ENCODE results near the gene PITX2.

The PITX2 gene

DNA sequence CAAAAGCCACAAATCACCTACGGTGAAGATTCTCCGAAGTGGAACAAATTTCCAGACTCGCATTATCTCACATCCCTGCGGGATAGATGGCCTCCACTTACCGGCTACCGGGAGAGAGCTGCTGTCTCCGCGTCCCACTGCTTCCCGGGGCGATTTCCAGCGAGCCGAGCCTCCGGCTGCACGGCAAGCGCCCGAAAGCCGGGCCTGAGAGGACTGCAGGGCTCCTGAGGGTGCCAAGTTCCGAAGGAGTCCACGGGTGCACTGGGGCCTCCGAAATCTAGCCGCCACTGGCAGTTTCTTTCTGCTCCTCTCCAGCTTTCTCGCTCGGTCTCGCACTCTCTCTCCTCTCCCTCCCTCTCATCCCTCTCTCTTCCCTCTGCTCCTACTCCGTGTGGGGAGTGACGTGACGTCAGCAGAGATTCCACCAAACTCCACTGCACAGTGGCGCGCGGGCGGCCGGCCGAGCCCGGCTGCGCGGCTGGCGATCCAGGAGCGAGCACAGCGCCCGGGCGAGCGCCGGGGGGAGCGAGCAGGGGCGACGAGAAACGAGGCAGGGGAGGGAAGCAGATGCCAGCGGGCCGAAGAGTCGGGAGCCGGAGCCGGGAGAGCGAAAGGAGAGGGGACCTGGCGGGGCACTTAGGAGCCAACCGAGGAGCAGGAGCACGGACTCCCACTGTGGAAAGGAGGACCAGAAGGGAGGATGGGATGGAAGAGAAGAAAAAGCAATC lies 14.0 kb upstream of the PITX2 start:
- no peak for DNase-seq (ENCODE audit: low spot score)

DNA sequence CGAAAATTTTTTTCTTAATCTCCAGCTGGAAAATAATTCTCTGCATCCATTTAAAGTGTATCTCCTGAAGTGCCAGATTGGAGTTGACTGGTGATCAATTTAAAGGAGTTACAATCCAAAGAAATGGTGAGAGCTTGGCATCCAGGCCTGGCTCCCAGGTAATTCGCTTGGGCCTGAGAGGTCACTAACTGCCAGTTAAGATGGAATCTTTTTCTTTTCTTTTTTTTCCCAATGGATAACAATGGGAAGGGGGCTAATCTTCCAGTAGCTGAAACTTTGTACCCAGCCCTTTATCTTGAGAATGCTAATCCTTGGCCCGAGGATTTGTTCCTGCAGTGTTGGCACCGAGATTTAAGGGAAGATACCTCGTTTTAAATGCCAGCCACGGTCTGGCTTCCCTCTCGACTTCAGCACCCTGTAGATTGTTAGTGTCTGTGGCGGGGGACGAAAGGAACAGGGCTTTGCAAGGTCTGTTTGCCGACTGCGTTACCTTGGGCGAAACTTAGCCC lies 13.3 kb upstream of the PITX2 start:
- DNase-seq (ENCODE audit: low spot score): no peak

DNA sequence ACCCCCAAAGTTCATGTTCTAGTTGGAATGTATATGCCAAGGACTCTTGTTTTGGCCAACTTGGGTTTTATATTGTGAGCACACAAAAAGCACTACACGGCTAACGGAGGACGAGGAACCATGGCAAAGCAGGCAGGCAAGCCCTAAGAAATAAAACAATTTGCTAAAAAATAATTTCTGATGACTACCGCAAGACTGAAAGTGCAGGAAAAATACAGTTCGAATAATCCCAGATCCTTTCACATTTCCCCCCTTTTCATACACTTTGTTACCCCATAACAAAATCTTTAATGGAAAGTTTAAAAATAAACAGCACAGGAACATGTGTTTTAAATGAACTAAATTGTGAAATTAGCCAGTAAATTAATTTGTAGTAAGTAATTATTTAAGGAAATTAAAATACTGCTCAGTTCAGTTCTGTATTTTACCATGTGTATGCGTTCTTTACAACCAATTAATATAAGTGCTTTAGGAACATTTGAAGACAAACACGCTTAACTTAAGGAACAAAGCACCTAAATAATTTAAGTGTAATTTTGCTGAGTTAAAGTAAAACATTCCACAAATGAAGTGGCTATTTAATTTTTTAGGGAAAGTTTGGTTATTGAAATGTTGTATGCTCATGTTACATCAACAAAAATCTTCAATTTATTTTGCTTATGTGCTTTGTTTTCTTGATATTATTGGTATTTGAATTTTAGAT lies 12.4 kb upstream of the PITX2 start:
- DNase-seq (ENCODE audit: low spot score): no peak

DNA sequence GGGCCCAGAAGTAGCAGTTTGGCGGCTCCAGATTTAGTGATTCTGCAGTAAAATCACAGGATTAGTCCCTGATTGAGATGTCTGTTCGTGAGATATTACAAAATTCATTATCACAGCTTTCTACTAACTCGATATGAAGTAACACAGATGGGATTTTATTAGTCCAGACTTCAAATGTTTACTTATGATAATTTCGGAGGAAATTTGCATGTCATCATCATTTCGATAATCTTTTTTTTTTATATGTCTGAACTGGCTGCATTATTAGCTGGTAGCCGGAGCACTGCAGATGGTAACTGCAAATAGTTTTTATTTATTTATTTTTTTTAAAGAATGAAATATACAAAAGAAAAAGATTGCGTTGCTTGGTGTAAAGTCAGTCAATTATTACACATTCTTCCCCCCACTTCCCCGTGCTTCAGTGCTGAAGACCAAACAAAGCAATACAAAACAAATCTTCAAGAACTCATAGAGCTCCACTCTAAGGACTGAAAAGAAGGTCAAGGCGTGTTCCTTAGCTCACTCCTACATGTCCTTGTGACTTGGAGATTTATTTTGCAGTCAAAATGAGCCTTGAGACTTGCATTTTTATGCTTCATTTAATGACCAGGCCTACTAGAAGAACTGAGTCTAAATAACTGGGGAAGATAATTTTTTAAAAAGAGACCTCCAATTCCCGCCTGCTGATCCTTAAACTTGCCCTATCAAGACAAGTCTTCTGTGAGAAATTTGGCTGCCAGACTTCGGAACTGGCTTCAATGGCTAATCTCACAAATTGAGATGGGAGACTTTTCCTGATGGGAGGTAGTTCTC lies 11.7 kb upstream of the PITX2 start:
- DNase-seq (ENCODE audit: low spot score): no peak

DNA sequence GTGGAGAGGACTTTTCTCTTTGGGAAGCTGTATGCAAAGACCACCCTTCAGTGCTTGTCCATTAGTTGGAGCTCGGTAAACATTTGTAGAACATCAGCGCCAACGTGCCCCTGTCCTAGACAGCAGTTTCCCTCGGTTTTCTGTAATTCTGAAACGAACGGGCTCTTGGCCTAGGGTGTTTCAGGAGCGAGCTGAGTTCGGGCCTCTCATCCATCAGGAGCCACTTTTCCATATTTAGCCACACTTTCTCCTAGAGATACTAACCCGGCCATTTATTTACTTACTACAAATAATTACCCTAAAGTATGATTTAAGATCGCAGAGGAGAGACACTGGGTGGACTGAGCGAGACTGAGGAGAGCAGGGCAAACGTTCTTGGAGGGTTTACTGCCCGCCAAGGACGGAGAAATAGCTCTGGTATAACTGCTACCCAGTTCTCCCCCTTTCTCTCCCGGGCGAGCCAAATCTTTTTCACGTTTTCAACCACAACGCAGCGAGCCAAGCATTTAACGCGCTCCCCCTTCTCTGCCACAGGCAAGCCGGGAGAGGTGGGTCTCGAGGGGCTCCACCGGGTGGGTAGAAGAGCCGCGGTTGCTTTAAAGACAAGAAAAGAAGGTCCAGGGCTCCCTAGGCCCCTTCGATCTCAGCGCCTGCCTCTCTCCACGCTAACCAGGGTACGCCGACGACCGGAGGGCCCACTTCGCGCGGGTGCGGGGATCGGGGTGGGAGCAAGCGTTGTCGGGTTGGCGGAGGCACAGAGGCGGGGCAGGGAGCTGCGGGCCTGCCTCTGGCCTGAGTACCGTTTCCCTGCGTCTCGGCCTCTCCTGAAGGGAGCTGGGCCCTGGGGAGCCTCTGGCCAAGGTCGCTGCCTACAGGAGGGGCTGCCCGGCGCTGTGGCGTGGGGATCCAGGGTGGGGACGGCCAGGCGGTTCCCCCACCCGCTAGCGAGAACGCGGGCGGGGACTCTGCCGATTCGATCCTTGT lies 10.8 kb upstream of the PITX2 start:
- DNase-seq (ENCODE audit: low spot score): no peak

DNA sequence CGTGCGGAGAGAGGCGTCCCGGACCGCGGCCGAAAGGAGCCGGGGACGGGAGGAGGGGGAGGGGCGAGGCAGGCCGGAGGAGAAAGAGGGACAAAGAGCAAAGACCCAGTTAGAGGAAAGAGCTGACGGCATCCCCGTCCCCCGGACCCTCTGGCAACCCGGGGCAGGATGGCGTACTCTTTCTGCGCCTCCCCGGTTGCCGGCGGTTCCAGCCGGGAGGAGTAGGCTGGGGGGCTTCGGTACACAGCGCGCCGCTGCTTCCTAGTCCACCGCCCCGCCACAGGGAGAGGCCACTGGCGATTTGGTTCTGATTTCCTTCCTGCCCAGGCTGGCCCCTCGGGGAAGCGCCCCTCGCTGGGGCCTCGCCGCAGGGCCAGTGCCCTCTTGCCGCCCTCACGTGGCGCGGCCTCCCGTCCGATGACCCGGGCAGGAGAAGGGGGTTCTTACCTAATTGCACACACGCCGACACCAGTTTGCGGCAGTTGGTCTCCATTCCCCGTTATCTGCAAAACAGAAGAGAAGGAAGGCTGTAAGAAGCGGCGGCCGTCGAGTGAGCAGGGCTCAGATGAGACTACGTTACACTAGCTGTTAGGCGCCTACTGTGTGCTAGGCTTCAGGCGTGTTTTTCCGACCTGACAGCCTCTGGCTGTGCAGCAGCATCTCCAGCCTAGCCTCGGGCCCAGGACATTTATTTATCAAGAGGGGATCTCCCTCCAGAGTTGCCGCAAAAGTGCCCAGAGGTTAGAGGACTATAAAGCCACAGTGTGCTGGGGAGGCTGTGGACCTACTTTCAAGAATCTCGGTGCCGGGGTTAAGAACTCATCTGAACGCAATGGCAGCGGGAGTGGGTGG lies 9.9 kb upstream of the PITX2 start:
- no peak for DNase-seq (ENCODE audit: low spot score)

DNA sequence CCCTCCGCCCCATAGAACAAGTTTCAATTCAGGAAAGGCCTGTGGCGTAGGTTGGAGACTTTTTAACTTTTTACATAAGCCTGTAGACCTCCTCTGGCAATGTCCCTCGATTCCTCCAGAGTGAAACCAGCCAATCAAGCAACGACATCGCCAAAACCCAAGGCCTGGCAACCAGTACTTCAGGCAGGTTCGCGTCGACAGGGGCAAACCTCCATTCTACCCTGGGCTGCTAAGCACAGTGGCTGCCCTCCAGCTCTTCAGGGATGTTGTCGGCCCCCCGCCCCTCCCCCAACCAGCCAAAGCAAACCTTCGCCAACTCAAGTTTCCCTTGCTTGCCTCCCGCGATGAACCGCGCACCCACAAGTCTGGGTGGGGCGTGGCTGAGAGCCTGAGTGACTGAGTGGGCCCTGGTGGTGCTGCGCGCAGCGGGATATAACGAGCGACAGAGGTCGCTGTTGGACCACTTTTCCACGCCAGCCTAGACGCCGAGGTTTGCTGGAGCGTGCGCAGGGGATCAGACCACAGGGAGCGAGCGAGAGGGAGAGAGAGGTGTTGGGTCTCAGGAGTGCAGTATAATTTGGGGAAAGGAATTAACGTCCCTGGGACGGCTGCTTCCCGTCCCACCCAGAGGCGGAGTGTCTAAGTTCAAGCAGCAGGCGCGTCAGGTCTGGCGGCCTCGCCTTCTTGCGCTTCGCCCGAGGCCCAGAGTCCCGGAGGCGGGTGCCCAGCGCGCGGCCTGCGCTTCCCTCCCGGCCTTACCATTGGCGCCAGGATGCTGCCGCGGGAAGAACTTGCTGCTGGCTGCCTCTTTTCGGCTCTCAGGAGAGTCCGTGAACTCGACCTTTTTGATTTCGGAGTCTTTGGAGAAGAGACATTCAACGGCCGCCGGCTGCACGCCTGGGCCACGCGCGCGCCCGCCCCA lies 9.0 kb upstream of the PITX2 start:
- peak; percentile 73 for DNase-seq (ENCODE audit: low spot score)

DNA sequence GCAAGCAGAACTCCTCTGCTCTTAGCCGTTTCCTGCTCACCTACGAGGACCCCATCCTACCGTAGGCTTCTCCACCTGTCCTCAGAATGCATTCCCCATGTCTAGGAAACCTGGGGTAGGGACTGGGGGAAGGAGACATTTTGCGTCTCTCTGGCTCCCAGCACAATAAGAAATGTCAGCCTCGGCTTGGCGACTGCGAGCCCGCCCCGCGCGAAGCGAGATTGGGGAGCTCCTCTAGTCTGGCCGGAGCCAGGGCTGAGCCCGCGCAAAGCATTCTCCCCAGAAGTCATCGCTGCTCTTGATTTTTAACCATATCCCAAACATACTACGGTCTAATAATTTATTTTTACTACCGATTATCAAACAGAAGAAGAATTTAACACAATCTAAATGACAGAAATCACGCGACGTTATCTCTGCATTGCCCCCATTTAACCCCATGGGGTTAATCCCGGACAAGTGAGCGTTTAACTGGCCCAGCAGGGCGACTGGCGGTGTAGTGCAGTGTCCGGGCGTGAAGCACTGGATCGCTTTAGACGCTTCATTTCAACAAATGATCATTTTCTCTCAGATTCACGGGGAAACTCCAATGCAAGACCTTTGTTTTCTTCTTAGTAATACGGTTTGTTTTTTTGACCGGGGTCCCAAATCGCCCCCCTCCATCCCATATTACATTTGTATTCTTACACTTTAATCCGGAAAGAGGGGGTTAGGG lies 8.0 kb upstream of the PITX2 start:
- no peak for DNase-seq (ENCODE audit: low spot score)

DNA sequence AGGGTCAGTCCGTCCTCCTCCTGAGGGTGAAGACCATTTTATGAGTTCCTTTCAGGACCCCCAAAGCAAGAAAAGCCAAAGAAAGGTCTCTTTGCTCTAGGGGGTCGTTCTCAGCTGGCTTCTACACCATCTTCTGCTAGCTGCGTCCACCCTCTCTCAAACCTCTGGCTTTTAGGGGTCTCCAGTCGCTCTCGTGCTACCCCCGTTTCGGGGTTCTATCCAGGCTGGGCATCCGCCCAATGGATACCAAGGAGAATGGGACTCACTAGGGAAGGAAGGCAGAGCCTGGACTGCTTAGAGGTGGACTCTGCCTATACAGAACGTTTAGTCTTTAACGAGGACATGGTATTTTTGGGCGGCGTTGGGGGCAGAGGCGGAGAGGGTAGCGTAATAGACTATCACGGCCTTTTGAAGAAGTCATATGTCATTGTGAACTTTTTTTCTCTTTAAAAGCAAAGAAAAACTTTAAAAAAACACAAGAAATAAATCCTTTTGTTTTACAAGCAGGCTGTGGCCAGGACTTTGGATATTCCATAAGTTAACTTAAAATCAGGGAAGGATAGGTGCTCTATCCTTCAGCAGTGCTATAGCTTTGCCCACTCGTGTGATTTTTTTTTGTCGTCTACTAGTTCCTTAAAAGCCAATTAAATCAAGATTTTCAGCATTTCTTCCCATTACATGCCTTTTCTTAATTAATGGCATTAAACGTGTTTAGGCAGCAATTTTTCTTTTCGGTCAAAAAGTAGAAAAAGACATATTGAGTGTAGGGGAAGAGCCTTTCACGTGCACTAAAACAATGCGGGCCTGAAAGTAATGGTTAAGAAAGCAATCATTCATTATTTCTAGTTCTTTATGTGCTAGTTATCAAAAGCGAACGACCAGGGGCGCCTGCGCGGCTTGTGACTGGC lies 7.2 kb upstream of the PITX2 start:
- DNase-seq (ENCODE audit: low spot score): no peak

DNA sequence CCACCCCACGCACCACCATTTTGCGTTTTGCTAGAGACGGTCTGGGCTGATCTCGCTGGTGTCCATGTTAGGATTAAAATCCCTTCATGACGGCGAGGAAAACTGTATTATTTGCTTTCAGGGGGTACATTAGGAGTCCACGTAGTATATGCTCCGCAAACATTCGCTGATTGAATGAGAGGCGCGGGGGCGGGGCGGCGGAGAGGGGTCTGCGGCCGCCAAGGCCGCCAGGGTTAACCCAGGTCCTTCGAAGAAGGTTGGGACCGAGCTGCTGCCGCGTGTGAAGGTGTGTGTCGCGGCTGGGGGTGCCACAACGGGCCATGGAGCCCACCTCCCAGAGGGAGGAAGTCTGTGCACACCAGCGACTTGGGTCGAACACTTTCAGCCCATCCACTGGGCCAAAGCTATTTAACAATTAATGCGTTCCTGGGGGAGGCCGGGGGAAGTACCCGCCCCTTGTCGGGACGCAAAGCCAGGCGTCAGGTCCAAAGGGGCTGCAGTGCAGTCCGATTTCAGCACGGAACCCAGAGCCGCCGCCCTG lies 6.4 kb upstream of the PITX2 start:
- no peak for DNase-seq (ENCODE audit: low spot score)

DNA sequence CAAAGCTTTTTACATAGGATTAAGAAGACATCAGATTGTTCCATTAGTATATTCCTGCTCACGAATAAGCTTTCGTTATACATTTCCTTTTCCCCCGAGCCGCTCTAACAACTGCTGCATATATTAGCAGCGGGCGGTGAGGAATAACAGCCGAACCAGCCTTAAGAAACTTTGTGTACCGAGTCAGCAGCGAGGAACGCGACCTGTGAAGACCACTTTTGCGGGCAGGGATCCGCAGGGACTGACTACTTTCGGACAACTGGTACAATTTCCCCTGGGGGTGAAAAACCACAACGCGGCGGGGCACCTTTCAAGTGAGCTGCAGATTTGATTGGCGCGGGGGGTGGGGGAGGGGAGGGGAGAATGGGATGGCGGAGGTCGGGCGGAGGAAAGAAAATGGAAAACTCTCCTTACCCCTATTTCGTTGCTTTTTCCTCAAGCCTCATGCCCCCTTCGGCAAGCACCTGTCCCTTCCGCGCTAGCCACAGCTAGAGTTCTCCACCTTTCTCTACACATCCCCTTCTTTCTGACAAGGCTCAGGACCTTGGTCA lies 5.9 kb upstream of the PITX2 start:
- no peak for DNase-seq (ENCODE audit: low spot score)

DNA sequence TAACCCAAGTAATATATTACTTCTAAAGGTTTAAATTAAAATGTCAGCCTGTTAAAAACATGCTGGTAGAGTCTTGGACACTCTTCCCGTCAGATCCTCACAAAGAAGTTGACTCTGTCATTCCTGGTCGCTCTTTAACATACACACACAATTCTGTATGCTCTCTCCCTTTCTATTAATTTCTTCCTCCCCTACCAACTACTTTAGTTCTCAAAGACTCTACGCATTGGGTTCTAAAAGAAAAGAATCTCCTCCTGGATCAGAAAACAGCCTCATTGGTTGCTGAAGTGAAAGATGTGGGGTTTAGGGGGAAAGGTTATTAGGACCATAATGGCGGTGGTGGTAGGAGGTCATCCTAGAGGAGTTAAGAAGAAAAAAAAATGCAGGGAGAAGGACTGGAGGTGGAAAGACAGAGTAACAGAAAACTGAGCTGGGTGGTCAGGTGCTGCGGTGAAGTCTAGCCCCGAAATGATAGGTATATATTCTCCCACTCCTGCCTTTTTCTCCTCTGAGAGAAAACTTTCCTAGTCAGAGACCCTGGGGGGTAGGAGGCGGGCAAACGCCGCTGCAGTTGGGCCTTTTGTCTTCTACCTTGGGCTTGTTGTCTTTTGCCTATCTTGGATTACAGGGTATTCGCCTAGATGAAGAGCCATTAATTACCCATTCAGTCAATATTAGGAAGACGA lies 5.2 kb upstream of the PITX2 start:
- no peak for DNase-seq (ENCODE audit: low spot score)

DNA sequence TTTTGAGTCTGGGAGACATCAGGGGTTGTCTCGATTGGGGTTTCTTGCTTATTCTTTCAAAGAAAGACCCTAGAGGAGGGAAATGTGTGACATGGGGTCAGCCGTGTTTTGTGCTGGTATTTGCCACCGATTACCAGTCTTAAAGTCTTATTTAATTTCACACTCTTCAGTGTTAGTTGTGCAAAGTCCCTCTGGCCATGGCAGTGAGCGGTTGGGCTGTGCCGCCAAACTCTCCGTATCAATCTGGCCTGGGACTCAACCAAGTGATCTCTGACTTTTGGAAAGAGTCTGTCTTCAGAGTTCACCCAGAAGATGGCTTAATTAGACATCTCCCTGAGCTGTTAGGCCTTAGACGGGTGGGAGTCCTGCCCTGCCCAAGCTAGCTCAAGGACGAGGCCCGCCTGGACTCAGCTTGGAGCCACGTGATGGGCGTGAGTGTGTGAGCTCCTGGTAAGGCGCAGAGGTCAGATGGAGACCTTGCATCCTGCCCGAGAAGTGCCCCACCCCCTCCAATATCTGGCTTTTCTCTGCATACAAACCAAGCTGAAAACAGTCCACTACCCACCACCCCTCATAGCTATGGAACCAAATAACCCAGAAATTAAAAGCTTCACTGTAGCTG lies 3.8 kb upstream of the PITX2 start:
- no peak for DNase-seq (ENCODE audit: low spot score)

DNA sequence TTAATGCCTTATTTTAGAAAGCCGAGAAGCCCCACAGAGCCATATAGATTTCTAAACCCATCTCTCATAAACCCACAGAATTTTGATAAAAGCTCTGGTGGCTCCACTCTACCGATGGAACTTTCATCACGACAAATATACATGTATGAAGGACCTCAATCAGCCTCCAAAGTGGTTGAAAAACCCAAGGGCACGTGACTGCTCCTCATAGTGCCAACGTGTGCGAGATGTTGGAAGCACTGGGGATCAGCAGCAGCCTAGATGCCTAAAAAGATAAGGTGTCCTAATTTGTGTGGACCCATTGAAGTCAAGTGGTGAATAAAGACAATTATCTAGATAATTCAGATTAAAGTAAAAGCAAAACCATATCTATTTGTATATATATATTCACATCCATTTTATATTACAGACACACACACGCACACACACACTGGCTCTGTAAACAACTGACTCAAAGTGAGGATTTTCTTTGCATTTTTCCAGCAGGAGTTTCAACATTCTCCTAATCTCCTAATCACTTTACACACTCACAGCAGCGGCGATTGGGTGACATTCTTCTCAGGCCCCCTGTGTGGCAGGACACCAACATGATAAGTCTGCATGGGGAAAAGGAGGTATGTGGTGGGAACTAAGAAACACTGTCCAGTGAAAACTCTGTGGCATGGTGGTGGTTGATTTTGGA lies 2.8 kb upstream of the PITX2 start:
- no peak for DNase-seq (ENCODE audit: low spot score)

DNA sequence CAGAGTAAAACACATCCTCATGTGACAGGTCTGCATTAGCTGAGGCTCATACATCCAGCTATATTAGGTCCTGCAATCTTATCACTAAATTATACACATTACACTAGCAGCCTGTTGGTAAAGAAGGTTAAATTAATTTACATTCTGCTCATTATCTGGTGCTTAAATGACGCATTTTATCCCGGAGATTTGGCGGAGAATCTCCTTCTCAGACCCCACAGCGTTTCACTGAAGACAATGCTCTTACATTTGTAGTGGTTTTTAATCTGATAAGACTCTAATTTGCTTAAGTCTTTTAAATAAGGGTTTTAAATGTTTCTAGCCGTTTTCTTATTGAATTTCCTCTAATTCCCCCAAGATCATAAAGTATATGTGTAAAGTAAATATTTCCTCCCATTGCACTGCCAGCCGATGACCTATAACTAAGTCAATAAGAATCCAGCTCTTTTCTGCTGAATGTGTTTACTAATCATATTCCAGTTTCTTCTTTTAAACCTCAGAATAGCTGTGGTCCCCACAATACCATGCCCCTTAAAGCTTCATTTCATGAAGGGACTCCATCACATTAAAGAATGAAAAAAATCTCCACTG lies 2.1 kb upstream of the PITX2 start:
- no peak for DNase-seq (ENCODE audit: low spot score)
